B cell (primary cell): Measurements from ENCODE around the gene KCNH8. TPM values are rescaled to one million over a fixed set of nuclear protein-coding genes. Genes with fewer than 3 reads are reported as not detected.

Source experiments
- ATAC-seq: fragments of 200-7000 bp; cut with Tn5 transposase; one replicate; pipeline ENCODE4 v1.10.0; 2021; ENCODE audit warnings: low read depth, mild to moderate bottlenecking, moderate number of reproducible peaks, moderate library complexity
- CTCF ChIA-PET: fragments of 350-600 bp; sonication (Branson Sonifier 250); formaldehyde crosslinking; loops from one replicate; lab custom pipeline; 2021; ENCODE audit warnings: antibody characterized with exemption, inconsistent platforms; lab: Charles Lee
- POLR2A ChIA-PET: fragments of 350-600 bp; sonication (Branson Sonifier 250); formaldehyde crosslinking; loops from one replicate; lab custom pipeline; 2021; ENCODE audit warnings: antibody characterized with exemption; lab: Charles Lee
- DNase-seq: peaks from one replicate; pipeline ENCODE4 v3.0.0; 2013
- H2AFZ ChIP-seq: 2 replicates; pipeline ENCODE4 v1.6.1; 2012; ENCODE audit warnings: mild to moderate bottlenecking, low read depth, low read length; ENCODE audit not compliant: insufficient read depth, poor library complexity, severe bottlenecking
- H3K27ac ChIP-seq, 2 donors: 1 replicate in 1 of 2; 2 replicates in 1 of 2; pipeline ENCODE4 v1.5.1; 2012 to 2013; ENCODE audit warnings: low read length in 2 of 2, mild to moderate bottlenecking in 2 of 2, moderate library complexity in 1 of 2
- H3K27me3 ChIP-seq, 4 experiments: fragments of 200-600 bp in 1 of 4; sonication (generic) in 1 of 4; replicated peaks in 1 of 4; 1 replicate in 2 of 4; 2 replicates in 2 of 4; pipeline versions ENCODE4 v1.6.1 to v1.7.0; 2013 to 2016; ENCODE audit warnings: low read length in 3 of 4, mild to moderate bottlenecking in 2 of 4, mixed read lengths in 1 of 4, moderate library complexity in 1 of 4; ENCODE audit not compliant: insufficient read depth in 4 of 4, control insufficient read depth in 3 of 4; ENCODE audit errors: control extremely low read depth in 1 of 4
- H3K36me3 ChIP-seq, 2 experiments: replicated peaks in 1 of 2; 1 replicate in 1 of 2; 2 replicates in 1 of 2; pipeline versions ENCODE4 v1.6.1 to v1.7.1; 2013; ENCODE audit warnings: low read length in 1 of 2; ENCODE audit not compliant: insufficient read depth in 2 of 2, control insufficient read depth in 1 of 2; ENCODE audit errors: control extremely low read depth in 1 of 2, extremely low read depth in 1 of 2
- H3K4me1 ChIP-seq, 2 donors: fragments of 200-600 bp in 1 of 2; sonication (generic) in 1 of 2; 1 replicate in 1 of 2; 2 replicates in 1 of 2; pipeline versions ENCODE4 v1.5.1 to v1.6.1; 2013 to 2017; ENCODE audit warnings: low read length in 2 of 2; ENCODE audit not compliant: control insufficient read depth in 2 of 2, insufficient read depth in 2 of 2
- H3K4me2 ChIP-seq: replicated peaks from 2 replicates; pipeline ENCODE3; 2012; ENCODE audit warnings: mild to moderate bottlenecking, low read depth, low read length; ENCODE audit not compliant: poor library complexity, severe bottlenecking
- H3K4me3 ChIP-seq, 5 experiments: fragments of 200-600 bp in 1 of 5; sonication (generic) in 1 of 5; 1 replicate in 3 of 5; 2 replicates in 2 of 5; pipeline versions ENCODE4 v1.5.1 to v1.7.0; 2011 to 2016; ENCODE audit warnings: low read length in 4 of 5, mild to moderate bottlenecking in 4 of 5, low read depth in 2 of 5, control low read depth in 1 of 5, moderate library complexity in 1 of 5; ENCODE audit not compliant: insufficient read depth in 1 of 5; ENCODE audit errors: control extremely low read depth in 1 of 5, extremely low read depth in 1 of 5
- H3K79me2 ChIP-seq: fragments of 200-600 bp; sonication (generic); one replicate; pipeline ENCODE4 v1.6.0; 2016; ENCODE audit warnings: low read length; ENCODE audit not compliant: control insufficient read depth, insufficient read depth
- H3K9ac ChIP-seq: fragments of 200-600 bp; sonication (generic); 2 replicates; pipeline ENCODE4 v1.6.1; 2017; ENCODE audit warnings: mild to moderate bottlenecking, low read length, moderate library complexity
- H3K9me3 ChIP-seq, 3 donors: one replicate each; pipeline versions ENCODE4 v1.6.1 to v1.7.1; 2013; ENCODE audit warnings: low read length in 2 of 3; ENCODE audit not compliant: control insufficient read depth in 2 of 3, insufficient read depth in 1 of 3; ENCODE audit errors: control extremely low read depth in 1 of 3
- H4K20me1 ChIP-seq: 2 replicates; pipeline ENCODE4 v1.6.0; 2012; ENCODE audit warnings: mild to moderate bottlenecking, low read length; ENCODE audit not compliant: insufficient read depth, control insufficient read depth, poor library complexity, severe bottlenecking
- H3K27ac Mint-ChIP-seq: one replicate; pipeline ENCODE4 v1.8.0; 2021; ENCODE audit warnings: mixed read lengths
- H3K27me3 Mint-ChIP-seq: one replicate; pipeline ENCODE4 v1.8.0; 2021; ENCODE audit warnings: mixed read lengths
- H3K4me1 Mint-ChIP-seq: one replicate; pipeline ENCODE4 v1.8.0; 2021; ENCODE audit warnings: mixed read lengths
- H3K4me3 Mint-ChIP-seq: one replicate; pipeline ENCODE4 v1.8.0; 2021; ENCODE audit warnings: mixed read lengths
- H3K9me3 Mint-ChIP-seq: one replicate; pipeline ENCODE4 v1.8.0; 2022; ENCODE audit warnings: mixed read lengths; ENCODE audit not compliant: insufficient read depth
- CTCF ChIP-seq: fragments of 200-600 bp; IDR thresholded peaks from one replicate; pipeline ENCODE4 v1.8.0; 2022; ENCODE audit warnings: antibody characterized with exemption, mild to moderate bottlenecking
- EZH2 ChIP-seq: IDR thresholded peaks from 2 replicates; pipeline ENCODE4 v1.6.1; 2012; ENCODE audit warnings: borderline replicate concordance, low read depth, mild to moderate bottlenecking, moderate library complexity, low read length; ENCODE audit not compliant: insufficient read depth, poor library complexity, severe bottlenecking
- WGBS: methylation state at CpG from one replicate; pipeline ENCODE4 v1.1.5; 2013; ENCODE audit warnings: missing lambda C conversion rate; ENCODE audit not compliant: insufficient coverage; 5-methylcytosine and 5-hydroxymethylcytosine counted together
- intact Hi-C: fragments of 100-400 bp; cut with micrococcal nuclease; formaldehyde crosslinking; loops from one replicate; pipeline ENCODE4 v1.10.0; 2022
- polyA plus RNA-seq: library from polyadenylated mRNA; depleted of rRNA; stranded (reverse); fragments of >200 nt; gene quantifications from 2 replicates; pipeline ENCODE4 v1.2.3, GENCODE V29; 2012
- total RNA-seq, 2 donors: library from RNA; stranded (reverse); fragments of 120-200 nt in 1 of 2; gene quantifications; 1 replicate in 1 of 2; 2 replicates in 1 of 2; pipeline versions ENCODE4 v1.2.3 to v1.2.4, GENCODE V29; 2013 to 2022

The KCNH8 gene
- total and polyA plus RNA-seq, 2 donors (not counting 1 experiment from before 2014, with no cell fraction given) = 4.0 to 12.7 TPM

- ChIA-PET CTCF (no interaction called here), POLR2A (no interaction called here)
- no peaks in the 10 kb centered on the region for H3K79me2 ChIP-seq
- H3K4me2 ChIP-seq = no peak overlapping the region
- H2AFZ ChIP-seq = no peak overlapping the region
- Mint-ChIP-seq H3K4me1 (no peaks in the 10 kb centered on the region), H3K27ac (no peak overlapping the region), H3K27me3 (no peaks in the 10 kb centered on the region), H3K4me3 (no peak overlapping the region), H3K9me3 (no peaks in the 10 kb centered on the region)
- intact Hi-C loops = no loop called here
- no peak overlapping the region for H3K27ac ChIP-seq
- H3K4me1 ChIP-seq = no peaks in the 10 kb centered on the region
- no peak overlapping the region for H3K9ac ChIP-seq
- no peaks in the 10 kb centered on the region for H3K36me3 ChIP-seq
- TF ChIP-seq CTCF = no peak
- TF ChIP-seq EZH2 = no peak
- 100% methylated on average over 1 of the region's 2 CpGs for WGBS
- no peak overlapping the region for H3K4me3 ChIP-seq
- no peaks in the 10 kb centered on the region for H3K27me3 ChIP-seq
- H3K9me3 ChIP-seq = no peaks in the 10 kb centered on the region
- ATAC-seq (no peak), DNase-seq (no peak)
- no peaks in the 10 kb centered on the region for H4K20me1 ChIP-seq
Observed at GRCh38 chr3:19202303-19202702, 54.0 kb downstream of the KCNH8 start.

GRCh38 chr3:19202754-19203153 is 54.4 kb downstream of the KCNH8 start:
- POLR2A ChIA-PET = no interaction called here
- no peak overlapping the region for H3K4me3 ChIP-seq

More at GRCh38 chr3:19202754-19203153, 54.4 kb downstream of the KCNH8 start:
- Histone ChIP-seq H3K9ac (no peak overlapping the region), H3K9me3 (no peaks in the 10 kb centered on the region), H2AFZ (no peak overlapping the region), H3K36me3 (no peaks in the 10 kb centered on the region), H3K79me2 (no peaks in the 10 kb centered on the region), H3K4me2 (no peak overlapping the region), H3K27me3 (no peaks in the 10 kb centered on the region), H3K27ac (no peak overlapping the region), H3K4me1 (no peaks in the 10 kb centered on the region), H4K20me1 (no peaks in the 10 kb centered on the region)
- DNase-seq (no peak), ATAC-seq (no peak)
- TF ChIP-seq EZH2 (no peak), CTCF (no peak)
- H3K4me3 Mint-ChIP-seq = no peak overlapping the region
- no peaks in the 10 kb centered on the region for H3K4me1 Mint-ChIP-seq
- CTCF ChIA-PET = no interaction called here
- H3K9me3 Mint-ChIP-seq = no peaks in the 10 kb centered on the region
- H3K27ac Mint-ChIP-seq = no peak overlapping the region
- no CpG with 5 or more reads among the region's 3 CpGs for WGBS
- intact Hi-C loops = no loop called here
- H3K27me3 Mint-ChIP-seq = no peaks in the 10 kb centered on the region
